GM19467 (cell line): ENCODE results near the gene ENAH.
A peak's percentile ranks its signal among the peaks of the same experiment; 100 is the strongest.
"Not testable (repeated sequence)": the region's sequence is repeated elsewhere in the genome, so short reads cannot be mapped to it uniquely, and the experiment has no call there.

ENCODE experiments used
- ATAC-seq: cut with Tn5 transposase; IDR thresholded peaks from one replicate; pipeline ENCODE4 v1.9.1; 2021; ENCODE audit warnings: mild to moderate bottlenecking, moderate library complexity; ENCODE audit not compliant: unreplicated experiment

Gene ENAH

DNA sequence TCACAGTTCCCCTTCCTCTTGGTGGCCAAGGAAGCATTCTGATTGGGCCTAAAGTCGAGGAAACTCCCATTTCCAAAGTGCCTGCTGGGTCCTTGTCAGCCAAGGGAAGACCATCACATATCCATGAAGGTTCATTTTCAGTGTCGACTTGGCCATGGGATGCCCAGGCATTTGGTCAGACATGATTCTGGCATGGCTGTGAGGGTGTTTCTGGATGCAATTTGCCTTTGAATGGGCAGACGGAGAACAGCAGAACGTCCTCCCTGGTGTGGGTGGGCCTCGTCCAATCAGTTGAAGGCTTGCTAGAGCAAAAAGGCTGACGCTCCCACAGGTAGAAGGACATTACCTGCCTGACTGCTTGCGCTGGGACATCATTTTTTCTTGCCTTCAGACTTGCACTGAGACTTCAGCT, 176.8 kb downstream of the ENAH start:
- no peak for ATAC-seq

DNA sequence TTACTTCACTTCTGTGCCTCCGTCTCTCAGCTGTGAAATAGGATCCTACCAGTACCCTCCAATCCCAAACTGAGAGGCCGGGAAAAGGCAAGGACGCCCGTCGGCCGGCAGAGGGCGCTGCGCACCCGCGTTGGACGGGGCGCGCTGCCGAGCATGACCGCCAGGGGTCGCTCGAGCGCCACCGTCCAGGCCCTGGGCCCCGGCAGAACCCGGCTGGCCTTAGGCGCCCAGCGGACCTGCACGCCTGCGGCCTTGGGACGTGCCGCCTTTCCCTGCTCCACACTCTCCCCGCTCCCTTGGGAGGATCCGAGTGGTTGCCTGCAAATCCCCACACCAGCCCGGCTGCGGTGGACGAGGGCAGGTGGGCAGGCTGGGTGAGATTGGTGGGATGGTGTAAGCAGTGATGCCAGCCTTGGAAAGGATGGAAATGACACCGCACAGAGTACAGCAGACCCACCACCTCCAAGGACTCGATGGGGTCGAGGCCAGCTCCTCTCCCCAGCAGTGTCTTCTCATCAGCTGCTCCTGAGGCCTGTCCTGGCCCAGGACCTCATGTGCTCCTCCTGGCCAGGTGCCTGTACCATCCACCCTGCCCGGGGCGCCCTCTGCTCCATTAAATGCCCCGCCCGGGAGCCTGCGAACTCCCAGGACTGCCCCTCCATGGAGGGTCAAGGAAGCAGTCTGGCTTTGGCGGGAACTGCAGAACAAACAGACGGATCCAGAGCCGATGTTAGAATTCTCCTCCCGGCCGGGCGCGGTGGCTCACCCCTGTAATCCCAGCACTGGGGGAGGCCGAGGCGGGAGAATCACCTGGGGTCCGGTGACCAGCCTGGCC, 177.7 kb downstream of the ENAH start:
- ATAC-seq: no peak

DNA sequence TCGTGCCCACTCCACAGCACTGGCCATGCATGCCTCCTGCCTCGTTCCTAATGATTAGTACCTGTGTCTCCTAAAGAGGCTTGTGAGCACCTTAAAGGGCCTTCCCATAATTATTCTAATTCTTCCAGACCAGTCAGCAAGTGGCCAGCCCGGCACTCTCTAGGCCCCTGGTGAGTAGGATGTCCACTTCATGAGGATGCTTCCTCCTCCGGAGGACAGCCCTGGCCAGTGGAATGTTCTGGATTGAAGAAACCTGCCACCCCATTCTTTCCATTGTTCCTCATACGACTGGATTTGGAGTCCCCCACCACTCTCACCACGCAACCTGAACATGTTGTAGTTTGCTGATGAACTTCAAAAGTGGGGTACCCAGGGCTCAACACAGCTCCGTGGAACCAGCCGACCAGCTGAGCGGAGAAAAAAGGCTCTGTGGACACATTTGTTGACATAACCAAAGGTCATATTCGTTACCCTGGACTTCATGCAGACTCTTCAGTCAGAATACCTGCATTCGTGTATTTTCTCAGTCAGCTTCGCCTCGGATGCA, 178.4 kb downstream of the ENAH start:
- ATAC-seq: no peak

DNA sequence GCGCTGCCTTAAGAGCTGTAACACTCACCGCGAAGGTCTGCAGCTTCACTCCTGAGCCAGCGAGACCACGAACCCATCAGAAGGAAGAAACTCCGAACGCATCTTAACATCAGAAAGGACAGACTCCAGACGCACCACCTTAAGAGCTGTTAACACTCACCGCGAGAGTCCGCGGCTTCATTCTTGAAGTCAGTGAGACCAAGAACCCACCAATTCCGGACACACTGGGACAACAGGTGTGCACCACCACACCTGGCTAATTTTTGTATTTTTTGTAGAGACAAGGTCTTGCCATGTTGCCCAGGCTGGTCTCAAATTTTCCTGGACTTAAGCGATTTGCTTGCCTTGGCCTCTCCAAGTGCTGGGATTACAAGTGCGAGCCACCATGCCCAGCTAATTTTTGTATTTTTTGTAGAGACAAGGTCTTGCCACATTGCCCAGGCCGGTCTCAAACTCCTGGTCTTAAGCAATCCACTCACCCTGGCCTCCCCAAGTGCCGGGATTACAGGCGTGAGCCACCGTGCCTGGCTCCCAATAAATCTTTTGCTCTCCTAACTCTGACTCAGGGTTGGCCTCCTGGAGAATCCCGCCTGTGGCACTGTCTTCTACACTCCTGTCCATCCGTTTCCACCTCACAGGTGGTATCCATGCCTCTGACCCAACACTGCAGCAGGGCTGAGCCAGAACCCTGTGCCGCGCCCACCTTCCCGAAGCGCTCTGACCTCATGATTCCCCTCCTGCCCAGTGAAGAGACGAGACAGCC, 179.1 kb downstream of the ENAH start:
- not testable (repeated sequence) for ATAC-seq

DNA sequence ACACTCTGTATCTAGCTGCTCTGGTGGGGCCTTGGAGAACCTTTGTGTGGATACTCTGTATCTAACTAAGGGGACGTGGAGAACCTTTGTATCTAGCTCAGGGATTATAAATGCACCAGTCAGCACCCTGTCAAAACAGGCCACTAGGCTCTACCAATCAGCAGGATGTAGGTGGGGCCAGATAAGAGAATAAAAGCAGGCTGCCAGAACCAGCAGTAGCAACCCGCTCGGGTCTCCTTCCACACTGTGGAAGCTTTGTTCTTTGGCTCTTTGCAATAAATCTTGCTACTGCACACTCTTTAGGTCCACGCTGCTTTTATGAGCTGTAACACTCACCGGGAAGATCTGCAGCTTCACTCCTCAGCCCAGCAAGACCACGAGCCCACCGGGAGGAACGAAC, 179.7 kb downstream of the ENAH start:
- not testable (repeated sequence) for ATAC-seq

DNA sequence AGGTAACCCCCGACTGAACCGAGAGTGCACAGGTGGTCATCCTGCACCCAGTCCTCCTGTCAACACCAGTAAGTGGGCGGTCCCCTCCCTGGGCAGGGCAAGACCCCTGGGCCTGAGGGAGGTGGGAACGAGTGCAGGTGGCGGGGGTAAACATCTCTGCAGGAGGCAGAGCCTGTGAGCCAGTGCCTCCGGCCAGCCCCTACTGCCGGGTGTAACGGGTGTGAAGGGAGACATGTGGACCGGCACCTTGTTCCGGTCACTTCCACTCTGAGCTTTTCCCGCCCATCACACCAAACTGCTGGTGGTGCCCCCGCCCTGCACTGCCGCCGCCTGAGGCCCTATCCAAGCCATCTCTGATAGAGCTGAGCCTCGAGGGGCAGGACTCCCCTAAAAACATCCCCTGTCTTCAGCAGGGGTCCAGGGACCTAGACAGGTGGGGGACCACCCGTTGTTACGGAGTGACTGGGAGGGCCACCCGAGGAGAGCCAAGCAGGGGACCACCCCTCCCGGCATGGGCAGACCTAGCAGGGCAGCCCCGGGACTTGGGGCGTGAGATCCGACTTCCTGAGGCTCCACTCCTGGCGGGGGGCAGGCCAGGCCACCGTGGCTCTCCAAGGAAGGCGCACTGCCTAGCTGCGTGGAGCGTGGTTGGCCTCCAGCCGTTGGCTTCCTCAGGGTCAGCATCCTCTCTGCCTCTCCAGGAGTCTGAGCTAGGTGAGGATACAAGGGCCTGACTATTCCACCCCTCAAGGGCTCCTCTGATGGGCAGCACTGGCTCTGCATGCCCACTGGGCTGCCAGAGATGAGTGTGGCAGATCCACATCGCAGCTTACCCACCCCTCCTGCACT, 181.2 kb downstream of the ENAH start:
- no peak for ATAC-seq

DNA sequence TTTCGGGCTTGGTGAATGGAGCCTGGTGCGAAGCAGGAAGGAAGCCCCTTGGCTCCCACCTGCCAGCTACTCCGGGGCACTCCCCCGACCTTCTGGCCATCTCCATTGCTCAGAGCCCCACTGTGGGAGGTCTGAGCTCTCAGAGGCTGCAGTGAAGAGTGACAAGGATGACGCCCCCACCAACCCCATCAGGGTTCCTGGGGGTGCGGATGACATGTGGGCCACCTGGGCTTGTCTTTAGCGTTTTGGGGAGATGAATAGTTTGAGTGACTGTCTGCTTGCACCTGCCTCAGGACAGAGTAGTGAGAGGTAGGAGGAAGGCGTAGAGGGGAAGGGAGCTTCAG, 181.8 kb downstream of the ENAH start:
- ATAC-seq: no peak

DNA sequence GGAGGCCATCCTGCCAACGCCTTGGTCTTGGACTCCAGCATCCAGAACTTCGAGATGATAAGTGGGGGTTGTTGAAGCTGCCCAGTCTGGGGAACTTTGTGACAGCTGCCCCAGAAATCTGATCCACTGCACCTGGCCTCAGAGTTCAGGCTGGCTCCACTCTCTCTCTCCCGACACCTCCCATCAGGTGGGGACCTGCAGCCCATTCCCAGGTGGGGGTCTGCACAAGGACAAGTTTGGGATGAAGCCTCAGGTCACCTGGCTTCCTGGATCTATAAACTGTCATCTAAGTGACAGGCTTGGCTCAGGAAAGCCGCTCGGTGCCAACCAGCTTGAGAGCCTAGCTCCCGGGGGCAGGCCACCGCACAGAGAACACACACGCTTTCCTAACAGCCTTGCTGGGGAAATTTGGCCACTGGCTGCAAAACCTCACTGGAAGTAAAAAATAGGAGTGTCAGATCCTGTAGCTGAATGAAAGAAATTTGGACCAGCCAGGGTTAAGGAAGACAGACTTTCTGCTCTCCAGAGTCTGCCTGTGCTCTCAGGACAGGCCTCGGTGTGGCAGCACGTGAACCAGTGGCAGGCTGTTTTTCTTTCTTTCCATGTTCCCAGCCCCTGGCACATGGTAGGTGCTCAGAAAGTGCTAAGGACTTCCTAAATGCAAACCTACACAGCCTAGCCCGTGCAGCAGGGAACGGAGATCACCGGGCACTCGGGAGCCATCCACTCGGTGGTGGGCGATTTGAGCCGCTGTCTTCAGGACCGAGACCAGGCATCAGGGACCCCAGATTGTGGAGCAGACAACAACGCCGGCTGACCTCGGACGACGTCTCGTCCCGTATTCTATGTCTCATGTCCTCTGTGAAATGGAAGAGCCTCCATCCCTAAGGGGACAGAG, 182.5 kb downstream of the ENAH start:
- no peak for ATAC-seq

DNA sequence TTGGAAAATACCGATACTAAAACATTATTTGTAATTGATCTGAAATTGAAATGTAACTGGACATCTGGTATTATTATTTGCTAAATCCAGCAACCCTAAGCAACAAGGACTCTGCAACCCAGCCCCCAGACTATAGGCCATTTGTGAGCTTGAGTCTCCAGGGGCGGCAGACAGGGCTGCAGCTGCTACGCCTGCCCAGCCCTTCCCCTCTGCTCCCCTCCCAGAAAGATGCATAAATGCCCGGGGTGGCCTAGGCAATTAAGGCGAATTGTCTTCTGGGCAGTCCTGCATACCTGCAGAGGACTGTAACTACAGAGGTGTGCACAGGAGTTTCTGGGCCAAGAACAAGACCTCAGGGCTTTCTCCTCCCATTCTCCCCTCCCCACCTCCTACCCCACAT, 183.9 kb downstream of the ENAH start:
- no peak for ATAC-seq

DNA sequence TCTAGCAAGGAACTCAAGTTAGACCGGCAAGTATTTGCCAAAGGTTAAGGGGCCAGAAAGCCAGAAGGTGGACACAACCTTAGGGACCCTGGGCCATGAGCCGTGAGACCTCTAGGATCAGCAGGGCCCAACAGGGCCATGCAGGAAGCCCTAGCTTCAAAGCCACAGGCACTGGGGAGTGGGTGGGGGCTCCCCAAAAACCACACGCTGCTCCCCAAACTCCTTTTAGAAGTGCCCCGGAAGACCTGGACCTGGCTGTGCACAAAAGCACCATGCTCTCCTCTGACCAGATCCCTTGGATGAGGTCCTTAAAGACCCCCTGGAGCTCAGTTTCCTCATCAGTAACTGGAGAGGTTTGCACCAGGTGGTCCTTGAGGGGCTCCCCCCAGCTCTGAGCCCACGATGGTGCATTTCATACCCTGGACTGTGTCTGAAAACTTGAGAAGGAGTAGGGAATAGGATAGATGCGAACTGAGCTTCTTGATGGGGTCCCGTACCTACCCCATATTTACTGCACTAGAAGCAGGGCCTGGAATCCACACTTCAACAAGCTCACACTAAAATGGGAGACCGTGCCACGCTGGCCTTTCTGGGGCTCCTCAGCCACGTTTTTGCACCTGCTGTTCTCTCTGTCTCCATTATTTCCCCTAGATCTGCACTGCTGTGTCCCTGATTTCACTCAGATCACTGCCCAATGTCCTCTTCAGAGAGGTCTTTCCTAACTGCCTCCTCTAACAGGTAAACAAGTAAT, 184.5 kb downstream of the ENAH start:
- no peak for ATAC-seq

DNA sequence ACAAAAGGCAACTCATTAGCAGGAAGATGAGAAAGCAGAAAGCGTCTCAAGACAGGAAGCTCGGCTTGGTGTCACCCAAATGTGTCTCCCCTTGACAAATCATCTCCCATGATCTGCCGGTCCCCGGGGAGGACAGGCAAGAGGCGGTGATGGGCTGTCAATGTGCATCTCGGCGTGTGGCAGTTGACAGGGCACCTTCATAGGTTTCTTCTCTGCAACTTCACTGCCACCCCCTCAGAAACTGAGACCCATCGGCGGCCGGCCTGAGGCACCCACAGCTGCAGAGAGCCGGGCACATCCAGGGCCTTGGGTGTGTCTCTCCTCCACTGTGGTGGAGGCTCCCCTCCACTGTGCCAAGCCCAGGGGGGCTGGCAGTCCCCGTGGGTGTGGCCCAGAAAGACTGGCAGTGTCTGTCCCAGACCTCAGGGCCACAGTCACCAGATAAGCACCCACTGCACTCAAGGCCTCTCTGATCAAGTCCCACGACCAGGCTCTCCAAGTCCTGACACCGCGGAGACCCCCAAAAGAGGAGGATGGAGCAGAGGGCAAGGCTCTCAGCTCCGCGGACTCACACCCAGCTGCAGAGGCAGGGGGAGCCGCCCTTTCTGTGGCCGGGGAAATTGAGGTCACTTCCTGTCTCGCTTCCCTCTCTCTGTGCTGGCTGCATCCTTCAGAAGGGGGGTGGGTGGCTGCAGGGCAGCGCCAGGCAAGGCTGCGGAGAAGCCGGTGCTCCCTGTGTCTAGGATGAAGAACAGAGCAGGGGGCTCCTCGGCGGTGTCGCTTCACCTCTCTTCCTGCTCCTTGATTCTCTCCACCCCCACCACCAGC, 185.5 kb downstream of the ENAH start:
- ATAC-seq: peak; percentile 96

DNA sequence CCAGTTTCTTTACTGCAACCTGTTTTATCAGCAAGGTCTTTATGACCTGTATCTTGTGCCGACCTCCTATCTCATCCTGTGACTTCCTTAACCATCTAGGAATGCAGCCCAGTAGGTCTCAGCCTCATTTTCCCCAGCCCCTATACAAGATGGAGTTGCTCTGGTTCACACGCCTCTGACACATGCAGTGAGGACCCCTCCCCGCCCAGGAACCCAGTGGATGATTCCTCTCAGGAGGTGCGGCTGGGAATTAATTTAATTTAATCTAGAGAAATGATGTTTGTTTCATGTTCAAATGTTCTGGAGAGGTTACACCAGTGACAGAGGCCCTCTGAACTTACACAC, 186.1 kb downstream of the ENAH start:
- ATAC-seq: no peak

DNA sequence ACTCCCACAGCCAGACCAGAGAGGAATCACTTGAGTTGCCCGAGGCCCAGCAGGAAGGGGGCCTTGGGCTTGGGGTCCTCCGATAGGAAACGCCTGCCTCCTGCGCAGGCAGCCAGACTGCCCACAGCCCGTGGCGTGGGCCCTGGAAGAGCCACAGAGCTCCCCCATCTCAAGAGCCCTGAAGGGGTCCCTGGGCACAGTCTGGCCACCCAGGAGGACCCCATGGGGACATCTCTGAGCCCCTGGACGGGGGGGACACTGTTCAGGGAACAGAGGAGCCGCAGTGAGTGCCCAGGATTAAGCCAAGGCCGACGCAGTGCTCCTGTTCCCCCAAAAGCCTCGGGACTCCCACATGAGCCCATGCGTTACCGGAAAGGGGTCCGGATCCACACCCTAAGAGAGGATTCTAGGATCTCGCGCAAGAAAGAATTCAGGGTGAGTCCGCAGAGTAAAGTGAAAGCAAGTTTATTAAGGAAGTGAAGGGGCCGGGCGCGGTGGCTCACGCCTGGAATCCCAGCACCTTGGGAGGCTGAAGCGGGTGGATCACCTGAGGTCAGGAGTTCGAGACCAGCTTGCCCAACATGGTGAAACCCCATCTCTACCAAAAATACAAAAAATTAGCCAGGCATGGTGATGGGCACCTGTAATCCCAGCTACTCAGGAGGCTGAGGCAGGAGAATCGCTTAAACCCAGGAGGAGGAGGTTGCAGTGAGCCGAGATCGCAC, 187.0 kb downstream of the ENAH start:
- no peak for ATAC-seq

DNA sequence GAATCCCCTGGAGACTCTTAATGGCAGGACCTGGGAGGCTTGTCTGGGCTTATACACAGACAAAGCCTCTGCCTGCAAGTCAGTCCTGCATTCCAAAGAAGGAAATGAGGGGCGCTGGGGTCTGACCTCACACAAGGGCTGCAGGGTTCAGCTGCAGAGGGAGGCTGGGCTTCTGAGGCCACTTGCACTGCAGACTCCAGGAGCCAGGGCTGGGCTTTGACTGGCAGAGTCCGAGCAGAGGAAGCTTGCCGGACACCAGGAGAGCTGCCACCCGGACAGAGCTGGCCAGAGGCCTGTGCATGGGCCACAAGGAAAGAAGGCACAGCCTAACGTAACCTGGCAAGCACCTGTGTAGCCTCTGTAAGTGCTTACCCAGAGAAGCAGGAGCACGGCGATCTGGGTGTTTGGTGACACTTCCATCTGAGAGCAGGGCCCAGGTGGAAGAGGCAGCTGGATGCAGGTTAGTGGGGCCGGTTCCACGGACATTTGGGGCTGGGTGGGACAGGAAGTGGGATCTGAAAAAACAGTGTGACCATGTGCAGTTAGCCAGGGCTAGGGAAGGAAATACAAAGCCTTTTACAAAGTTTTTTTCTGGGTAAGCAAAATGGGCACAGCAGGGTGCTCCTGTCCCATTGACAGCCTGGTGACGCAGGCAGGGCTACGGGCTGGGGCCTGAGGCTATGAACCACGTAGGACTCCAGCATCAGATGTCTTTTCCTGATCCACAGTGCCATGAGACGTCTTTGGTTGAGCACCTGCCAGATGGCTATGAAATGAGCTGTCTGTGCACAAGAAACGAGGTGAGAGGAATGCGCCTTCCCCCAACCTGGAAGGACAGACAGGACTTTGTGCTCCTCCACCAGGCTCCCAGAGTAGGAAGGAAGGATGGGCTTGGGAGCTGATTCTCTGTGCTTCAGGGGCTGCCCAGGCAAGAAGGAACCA, 187.8 kb downstream of the ENAH start:
- ATAC-seq: no peak

DNA sequence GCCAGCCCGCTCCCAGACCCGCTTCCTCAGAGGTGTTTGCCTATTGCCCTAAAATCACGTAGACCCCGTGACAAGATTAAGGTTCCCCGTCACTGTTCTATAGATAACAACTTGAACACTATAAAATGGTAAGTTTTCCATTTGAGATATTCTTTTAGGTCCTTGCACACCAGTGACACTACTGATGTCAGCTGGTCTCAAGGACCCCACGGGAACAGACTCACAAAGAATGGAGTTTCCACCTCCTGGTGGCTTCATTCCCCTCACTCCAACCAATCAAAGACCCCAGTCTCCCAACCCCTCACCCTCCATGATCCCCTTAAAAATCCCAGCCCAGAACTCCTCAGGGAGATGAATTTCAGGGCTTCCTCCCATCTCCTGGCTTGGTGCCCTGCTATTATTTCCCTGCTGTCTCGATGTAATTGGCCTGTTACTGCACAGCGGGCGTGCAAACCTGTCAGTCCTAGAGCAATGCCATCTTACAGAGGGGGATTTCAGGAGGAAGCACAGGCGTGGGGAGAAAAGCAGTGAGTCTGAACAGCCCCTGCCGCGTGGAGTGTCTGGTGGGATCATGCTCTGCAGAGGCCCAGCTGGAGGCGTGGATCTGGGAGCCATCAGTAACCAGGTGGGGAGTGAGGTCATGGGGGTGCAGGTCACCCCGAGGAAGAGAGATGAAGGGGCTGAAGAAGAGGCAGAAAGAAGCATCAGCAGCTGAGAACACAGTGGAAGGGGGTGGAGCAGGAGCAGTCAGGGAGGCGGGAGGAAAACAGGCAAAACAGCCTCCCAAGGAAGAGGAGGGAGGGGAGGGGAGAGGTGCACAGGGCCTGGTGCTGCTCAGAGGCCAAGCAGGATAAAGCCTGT, 190.0 kb downstream of the ENAH start:
- ATAC-seq: no peak

DNA sequence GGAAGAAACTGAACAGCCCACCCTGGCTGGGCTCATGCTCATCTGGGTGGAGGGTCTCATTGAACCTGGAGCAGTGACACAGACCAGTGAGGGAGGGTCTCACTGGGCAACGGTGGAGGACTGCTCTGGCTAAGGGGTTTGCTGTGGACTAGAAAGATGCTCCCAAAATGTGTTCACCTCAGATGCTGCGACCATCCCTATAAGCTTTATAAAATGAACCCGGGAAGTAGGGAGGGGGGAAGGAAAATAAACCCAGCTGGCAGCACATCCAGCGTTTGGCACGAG, 190.6 kb downstream of the ENAH start:
- ATAC-seq: no peak
